HG03097 (cell line): Measurements from ENCODE around the gene KLHL29.

ENCODE experiments used
- ATAC-seq: cut with Tn5 transposase; IDR thresholded peaks from one replicate; pipeline ENCODE4 v1.9.1; 2021; ENCODE audit not compliant: unreplicated experiment, low FRiP score

KLHL29 gene

DNA sequence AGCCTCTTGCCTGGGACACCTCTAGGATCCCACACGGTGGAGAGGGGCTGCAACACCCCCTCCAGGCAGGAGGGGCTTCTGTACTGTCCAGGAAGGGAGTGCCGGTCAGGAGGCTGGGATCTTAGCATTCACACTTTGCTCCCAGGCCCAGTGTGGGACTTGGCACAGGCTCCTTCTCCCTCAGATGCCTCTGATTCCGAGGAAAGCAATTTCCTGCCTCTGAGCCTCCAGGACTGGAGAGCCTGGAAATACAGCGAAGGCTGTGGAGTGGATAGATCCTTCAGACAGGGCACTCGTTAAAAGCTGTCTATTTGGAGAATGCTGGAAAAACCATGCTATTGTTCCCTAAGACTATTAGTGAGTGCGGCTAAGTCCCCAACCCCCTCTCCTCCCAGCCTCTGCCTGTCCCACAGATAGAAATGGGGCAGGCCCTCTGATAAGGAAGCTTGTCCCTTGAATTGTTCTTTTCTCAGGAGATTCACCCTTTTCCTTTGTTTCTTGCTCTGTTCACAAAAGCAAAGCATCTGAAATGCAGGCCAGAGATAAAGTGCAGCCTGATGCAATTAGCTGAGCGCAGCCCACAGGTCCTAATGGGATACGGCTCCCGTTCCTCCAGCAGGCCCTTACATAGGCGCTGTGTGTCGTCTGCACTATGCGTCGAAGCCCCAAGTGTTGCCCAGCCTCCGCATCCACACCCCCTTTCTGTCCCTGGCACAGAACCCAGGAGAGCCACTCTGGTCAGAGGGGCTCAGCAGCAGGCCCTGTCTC lies 252.2 kb downstream of the KLHL29 start:
- no peak for ATAC-seq

DNA sequence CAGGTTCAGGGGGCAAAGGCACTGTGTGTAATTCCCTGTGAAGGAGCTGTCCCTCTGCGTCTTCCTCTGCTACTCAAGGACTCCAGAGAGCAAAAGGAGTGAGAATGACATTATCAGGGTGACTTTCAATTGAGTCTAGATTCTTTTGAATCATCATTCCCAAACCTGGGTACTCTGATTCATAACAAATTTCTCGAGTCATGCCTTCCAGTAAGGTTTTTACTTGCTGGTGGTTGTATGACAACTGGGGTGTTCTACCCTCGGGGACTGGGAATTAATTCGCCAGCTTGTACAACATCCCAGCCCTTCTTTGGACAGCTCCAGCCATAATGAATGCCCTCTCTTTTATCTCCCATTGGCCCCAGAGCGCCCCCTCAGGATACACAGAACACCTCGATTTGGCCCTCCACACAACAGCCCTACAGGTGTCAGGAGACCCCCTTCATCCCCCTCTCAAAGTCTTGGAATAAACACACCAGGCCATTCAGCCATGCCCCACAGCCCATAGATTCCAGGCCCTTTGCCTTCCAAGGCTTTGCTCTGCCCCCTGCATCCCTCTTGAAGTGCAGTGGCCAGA lies 254.5 kb downstream of the KLHL29 start:
- no peak for ATAC-seq

DNA sequence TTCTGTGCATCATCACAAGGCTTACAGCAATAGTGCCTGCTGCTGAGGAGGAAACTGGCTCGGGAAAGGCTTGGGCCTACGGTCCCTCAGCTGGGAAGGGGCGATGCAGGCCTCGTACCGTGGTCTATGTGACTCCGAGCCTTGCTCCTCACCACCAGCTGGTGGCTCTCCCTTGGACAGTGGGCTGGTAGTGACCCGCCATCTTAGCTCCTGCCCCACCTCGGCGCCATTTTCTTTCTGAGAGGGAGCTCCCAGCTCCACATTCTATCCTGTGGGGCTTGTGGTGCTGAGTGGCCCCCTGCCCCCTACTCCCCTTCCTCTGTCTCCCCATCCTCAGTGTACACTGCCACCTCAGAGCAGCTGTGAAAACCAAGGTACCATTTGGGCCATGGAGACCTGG lies 255.7 kb downstream of the KLHL29 start:
- ATAC-seq = no peak

DNA sequence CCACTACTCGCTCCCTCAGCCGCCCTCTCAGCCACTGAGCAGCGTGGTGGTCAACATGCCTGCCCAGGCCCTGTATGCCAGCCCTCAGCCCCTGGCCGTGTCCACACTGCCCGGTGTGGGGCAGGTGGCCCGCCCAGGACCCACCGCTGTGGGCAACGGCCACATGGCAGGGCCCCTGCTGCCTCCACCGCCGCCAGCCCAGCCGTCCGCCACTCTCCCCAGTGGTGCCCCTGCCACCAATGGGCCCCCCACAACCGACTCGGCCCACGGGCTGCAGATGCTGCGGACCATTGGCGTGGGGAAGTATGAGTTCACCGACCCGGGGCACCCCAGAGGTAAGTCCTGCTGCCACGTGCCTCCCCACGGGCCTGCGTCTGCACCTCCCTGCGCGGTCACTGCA lies 257.5 kb downstream of the KLHL29 start:
- no peak for ATAC-seq

DNA sequence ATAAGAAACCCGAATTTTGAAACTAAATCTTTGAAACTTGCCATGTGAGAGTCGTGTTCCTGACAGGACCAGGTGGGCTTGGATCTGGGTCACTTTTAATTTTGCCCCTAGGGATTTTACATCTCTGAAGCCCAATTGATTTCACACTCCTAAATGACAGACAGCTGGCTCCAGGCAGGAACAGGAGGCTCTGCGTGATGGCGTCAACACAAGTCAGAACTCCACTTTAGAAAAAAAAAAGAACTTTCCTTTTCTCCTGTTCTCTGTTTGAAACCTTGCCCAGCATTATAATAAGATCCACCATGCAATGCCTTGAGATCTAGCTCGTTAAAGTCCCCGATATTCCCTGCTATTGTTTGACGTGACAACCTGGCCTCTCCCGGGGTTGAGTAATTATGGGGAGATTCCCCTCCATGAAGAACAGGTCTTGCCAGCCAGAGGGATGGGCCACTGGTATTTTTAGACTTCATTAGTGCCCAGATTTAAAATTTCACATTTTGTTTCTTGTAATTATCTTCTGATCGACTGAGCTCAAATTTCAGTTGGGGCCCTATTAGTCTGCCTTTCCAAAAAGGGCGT lies 260.3 kb downstream of the KLHL29 start:
- no peak for ATAC-seq

DNA sequence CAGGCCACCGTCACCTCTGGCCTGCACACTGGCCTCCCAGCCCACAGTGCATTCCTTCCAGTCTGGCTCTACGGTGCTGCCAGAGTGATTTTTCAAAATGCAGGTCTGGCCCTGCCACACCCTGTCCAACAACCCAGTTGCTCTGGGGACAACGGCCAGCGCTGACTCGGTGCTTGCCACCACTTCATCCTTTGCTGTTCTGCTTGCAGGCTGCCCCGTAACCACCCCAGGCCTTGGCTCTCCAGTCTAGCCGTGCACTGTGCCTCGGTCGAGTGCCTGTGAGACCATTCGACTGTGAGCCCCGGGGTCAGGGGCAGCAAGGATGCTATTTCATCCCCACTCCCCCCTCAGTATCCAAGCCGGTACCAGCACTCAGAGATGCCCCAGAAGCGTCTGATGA lies 262.6 kb downstream of the KLHL29 start:
- no peak for ATAC-seq

DNA sequence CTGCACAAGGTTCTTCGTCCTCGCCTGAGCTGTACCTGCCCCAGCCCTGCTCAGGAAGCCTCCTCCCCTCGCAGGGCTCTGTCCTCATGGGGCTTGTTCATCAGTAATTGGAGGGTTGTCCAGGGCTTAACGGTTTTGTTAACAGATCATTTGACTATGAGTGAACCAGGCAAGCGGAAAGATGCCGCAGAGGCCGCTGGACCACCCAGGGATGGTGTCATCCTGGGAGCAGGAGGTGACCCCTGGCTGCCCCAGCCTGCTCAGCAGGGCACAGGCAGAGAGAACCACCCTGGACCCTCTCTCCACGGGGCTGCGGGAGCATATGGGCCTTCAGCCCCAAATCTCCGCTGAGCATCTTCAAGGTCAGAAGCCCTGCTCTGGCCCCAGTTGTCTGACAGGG lies 264.3 kb downstream of the KLHL29 start:
- ATAC-seq = no peak

DNA sequence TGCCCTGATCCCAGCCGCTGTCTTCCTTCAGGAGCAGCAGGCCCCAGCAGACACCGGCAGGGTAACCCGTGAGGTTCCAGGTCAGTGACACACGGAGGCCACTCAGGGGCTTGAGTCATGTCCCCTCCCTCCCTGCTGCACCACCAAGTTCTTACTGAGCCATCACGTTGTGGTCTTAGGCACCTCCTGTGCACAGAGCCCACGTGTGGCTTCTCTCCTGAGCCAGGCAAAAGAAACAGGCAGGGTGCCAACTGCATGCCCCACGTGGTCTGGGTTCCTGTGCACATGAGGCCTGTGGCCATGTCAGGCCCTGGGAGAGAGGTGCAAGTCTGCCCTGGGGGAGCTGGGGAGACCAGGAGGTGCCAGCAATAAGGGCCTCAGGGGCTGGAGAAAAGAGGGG lies 264.8 kb downstream of the KLHL29 start:
- ATAC-seq = no peak

DNA sequence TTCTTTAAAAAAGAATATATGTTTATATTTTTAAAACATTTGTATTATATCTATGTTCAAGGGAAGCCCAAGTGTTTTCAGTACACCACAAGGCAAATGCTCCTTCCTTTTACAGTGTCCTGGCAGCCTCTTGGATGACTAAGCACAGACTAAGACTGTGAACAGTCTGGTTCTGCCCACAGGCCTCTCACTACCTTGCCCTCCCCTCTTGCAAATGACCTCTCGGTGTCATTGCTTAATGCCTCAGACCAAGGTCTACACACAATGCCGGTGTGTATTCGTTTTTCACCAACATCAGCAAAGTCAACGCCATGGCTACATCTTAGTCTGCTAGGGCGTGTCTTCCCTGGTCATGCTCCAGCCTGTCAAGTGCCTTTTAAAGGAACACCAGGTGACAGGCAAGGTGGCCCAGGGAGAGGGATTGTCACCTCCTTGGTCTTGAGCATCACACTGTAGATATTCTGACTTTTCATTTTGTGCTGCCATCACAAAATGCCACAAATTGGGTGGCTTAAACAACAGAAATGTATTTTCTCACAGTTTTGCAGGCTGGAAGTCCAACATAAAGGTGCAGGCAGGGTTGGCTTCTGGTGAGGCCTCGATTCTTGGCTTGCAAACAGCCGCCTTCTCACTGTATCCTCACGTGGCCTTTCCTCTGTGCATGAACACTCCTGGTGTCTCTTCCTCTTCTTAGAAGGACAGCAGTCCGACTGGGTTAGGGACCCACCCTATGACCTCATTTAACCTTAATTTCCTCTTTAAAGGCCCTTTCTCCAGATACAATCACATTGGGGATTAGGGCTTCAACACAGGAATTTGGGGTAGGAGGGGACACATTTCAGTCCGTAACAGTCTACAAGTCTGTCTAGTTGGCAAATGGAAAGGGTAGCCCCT lies 266.5 kb downstream of the KLHL29 start:
- ATAC-seq = no peak

DNA sequence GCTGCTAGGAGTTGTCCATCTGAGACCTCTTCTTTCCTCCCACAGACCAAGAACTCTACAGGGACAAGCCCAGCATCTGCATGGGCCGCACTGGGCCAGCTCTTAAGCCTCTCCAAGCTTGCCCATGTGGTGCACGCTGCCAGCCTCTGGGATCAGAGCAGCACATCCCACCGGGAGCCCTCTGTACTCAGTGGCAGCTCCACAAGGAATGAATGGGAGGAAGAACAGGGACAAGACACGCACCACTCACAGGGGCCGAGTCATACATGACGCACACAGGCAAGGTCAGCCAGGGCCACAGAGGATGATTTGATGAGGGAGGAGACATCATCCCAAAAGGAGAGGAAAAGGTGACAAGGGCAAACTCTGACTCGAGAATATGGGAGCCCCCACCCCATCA lies 268.3 kb downstream of the KLHL29 start:
- ATAC-seq = no peak

DNA sequence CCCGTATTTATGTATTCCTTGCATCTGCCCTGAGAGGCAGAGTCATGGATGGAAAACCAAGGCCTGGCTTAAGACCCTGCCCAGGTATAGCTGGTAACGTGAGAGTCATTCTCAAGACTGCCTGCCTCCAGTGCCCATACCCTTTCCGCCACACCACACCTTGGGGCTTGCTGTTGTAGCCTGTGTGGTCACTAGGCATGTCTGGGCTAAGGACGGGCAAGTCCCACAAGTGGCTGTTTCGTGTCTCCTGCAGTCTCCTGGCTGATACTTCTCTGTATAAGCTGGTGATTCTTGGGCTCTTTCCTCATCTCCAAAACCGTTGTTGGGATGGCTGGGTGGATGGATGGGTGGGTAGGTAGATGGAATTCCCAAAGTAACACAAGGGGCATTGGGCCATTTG lies 269.8 kb downstream of the KLHL29 start:
- no peak for ATAC-seq

DNA sequence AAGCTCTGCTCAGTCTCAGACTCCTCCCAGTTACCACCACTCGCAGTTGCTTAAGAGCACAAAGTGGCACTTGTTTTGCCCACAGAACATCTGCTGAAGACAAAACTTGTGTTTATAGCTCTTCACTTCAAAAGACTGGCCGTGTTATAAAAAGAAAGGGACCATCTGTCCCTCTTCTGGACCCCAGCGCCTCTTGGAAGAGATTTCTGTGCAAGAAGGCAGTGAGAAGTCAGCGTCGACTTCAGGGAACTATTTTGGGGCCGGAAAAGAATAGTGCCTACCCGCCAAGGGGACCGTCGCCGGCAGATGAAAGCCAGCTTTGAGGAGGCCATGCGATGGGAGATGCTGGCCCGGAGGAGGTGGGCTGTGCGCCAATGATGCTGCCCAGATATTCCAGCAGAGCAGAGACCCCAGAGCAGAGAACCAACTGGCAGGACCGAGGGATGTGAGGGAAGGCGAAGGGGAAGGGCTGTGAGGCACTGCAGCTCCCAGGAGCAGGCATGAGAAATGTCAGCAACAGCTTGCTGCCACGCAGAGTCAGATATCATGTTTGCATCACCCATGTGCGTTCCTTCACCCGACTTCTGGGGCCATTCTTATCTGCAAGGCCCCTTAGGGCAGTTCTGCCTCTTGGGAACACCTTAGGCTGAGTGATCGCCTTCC lies 271.1 kb downstream of the KLHL29 start:
- no peak for ATAC-seq

DNA sequence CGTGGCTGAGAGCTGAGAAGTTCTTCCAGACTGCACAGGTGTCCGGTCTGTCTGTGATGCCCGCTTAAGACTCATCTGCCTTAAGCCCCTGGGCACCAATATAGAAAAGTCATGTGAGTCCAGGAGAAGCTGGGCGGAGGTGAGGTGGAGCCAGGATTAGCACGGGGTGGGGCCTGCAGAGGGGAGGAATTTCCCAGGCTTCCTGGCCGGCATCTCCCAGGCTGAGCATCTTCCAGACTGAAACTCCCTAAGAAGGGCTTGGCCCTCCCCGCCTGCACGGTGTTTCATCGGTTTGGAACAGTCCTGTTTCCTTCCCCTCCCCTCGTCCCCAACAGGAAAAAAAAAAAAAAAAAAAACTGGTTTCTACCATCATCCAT lies 271.6 kb downstream of the KLHL29 start:
- ATAC-seq = no peak

DNA sequence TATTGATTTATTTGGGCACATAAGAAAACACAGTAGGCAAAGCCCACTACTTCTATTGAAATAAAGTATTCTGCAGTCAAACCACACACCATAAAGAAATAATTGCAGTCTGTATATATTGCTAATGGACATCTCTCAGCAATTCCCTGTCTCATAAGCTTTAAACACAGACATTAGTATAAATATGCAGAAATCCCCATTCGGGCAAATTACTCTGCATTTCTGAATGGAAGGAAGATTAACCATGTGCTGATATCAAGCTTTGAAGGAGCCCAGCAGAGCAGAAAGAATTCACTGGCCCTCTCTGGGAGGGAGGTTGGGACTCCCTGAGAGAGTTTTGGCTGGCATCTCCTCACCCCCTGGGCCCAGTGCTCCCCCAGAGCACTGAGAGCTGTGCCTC lies 272.4 kb downstream of the KLHL29 start:
- no peak for ATAC-seq

DNA sequence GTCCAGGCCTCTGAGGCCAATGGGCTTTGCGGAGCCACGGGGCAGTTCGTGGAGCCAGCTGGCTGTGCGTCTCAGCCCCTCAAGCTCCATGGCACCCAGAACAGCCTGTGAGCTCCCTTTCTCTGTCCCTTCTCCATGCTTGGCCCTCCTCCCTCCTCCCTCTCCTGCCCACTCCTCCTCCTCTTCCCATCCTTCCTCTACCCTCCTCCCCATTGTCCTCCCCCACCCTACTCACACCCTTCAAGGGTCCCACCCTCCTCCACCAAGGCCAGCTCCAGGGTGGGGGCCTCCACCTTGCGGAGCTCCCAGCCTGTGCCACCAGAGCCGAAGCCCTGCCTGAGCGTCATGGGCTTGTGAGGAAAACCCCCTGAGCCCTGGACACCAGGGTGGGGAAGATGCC lies 273.0 kb downstream of the KLHL29 start:
- ATAC-seq = no peak

DNA sequence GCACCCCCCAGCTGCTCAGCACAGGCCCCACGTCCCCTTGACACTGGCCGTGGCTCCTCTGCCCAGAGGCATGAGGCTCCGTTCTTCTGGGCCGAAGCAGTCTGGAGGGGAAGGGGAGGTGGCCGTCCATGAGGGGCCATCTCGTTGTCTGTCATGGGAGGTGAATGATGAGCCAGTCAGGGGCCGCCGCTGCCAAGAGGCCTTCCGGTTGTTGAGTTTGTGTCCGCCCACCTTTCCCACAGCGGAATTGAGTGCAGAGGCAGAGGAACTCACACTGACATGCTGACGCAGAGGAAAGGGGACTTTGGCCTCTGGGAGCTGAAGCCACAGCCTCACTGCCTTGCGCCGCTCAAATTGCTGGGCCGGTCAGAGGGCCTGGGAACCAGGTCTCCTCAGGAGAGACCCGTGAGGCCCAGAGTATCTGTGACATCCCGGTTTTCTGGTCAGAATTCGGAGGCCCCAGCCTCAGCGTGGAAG lies 273.5 kb downstream of the KLHL29 start:
- ATAC-seq = no peak

DNA sequence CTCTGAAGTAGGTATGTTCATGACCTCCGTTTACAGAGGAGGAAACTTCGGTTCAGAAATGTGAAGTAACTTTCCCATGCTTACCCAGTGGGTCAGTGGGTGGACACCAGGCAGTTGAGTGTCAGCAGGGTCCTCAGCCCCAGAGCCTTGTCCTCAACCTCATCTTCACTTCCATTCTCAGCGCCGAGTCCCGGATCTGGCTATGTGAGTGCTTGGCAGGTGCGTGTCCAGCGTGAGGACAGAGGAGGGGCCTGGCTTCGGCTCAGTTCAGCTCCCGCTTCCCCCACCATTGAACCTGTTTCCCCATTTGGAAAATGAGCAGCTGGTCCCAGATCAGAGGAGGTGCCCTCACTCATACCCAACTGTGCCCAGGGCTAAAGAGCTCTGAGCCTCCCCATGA lies 274.3 kb downstream of the KLHL29 start:
- no peak for ATAC-seq

DNA sequence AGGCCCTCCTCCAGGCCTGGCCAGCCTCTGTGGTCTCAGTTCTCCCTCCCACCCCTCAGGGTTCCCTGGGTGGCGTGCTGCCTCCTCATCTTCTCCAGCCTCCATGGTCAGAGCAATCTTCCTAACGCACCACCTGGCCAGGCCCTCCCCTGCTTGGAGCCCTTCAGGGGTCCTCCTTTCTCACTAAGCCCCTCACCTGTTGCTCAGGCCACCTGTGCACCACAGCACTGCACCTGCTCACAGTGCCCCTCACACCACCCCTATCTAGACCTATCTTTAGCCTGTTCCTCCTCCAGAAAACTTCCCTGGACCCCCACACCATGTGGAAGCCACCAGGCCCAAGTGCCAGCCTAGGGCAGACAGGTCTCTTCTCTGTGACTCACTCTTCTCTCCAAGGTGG lies 274.8 kb downstream of the KLHL29 start:
- no peak for ATAC-seq

DNA sequence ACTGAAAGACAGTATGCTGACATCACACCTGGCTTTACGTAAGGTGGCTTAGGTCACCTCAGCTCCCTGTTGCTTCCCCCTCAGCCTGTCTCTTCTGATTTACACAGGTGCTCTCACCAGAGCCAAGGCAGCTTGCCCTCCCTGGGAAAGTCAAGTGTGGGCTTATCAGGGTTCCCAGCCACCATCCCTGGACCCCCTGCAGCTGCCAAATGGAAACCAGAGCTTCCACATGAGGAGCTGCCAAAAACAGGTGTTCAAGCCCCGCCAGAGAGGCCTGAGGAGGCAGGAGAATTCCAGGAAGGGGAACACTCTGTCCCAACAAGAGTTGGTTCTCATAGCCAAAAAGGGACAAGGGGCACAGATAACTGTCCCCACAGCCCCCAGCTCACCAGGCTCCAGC lies 275.3 kb downstream of the KLHL29 start:
- ATAC-seq = no peak

DNA sequence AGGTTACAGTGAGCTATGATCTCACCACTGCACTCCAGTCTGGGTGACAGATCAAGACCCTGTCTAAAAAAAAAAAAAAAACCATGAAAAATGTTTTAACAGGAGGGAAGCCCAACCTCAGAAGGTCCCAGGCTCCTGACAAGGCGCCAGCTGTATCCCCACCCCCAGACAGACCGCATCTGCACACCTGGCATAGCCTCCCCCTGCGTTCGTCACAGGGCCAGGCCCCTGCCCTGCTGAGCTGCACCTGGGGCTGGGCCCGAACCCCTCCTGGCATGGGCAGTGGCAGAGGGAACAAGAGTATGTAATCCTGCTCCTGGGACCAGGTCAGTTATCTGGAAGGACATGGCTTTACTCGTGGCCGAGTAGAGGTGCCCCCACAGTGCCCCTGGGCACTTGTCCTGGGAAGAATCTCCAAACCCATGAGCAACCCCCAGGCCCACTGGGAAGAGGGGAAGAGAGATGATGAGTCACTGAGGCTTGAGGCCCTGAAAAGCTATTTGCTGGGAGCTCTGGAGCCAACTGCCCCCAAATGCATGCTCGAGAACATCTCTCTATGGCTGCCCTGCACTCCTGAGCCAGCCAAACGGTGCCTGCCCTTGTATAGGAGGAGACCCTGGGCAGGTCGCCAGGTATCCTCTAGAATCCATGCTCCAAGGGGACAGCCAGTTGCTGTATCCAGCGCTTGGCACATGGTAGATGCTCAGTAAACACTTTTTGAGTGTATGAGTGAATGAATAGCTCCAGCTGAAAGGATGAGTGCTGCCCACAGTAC lies 276.5 kb downstream of the KLHL29 start:
- ATAC-seq = no peak
